ENCODE results near the gene NOTCH4.

Gene NOTCH4

DNA sequence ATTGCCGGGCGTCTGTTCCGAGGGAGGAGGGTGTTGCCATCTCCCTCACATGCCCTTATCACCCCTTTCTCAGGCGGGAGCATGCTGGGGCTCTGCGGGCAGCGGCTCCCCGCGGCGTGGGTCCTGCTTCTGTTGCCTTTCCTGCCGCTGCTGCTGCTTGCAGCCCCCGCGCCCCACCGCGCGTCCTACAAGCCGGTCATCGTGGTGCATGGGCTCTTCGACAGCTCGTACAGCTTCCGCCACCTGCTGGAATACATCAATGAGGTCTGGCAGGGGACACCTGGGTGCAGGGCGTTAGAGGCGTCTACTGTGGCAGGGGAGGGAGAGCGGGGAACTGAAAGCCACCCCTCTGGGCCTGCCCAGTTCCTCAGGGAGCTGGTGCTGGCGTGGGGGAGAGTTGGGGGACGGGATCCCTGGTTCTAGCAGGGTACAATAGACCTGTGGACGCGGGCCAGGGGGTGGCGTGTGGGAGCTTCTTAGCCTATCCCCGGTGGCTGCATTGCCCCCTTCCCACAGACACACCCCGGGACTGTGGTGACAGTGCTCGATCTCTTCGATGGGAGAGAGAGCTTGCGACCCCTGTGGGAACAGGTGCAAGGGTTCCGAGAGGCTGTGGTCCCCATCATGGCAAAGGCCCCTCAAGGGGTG is 69.2 kb downstream of the NOTCH4 start:
- peaks cover 15% of the 10 kb centered on the region for H3K36me3 Mint-ChIP-seq (ENCODE audit: low read depth)
- H3K4me3 Mint-ChIP-seq: peak overlapping the region; percentile 97
- peaks cover 27% of the 10 kb centered on the region for H3K27me3 Mint-ChIP-seq (ENCODE audit: low read depth)
- no peaks in the 10 kb centered on the region for H3K9me3 Mint-ChIP-seq
- H3K27ac Mint-ChIP-seq: peak overlapping the region; percentile 87
- peaks cover 21% of the 10 kb centered on the region for H3K4me1 Mint-ChIP-seq (ENCODE audit: low read depth)

DNA sequence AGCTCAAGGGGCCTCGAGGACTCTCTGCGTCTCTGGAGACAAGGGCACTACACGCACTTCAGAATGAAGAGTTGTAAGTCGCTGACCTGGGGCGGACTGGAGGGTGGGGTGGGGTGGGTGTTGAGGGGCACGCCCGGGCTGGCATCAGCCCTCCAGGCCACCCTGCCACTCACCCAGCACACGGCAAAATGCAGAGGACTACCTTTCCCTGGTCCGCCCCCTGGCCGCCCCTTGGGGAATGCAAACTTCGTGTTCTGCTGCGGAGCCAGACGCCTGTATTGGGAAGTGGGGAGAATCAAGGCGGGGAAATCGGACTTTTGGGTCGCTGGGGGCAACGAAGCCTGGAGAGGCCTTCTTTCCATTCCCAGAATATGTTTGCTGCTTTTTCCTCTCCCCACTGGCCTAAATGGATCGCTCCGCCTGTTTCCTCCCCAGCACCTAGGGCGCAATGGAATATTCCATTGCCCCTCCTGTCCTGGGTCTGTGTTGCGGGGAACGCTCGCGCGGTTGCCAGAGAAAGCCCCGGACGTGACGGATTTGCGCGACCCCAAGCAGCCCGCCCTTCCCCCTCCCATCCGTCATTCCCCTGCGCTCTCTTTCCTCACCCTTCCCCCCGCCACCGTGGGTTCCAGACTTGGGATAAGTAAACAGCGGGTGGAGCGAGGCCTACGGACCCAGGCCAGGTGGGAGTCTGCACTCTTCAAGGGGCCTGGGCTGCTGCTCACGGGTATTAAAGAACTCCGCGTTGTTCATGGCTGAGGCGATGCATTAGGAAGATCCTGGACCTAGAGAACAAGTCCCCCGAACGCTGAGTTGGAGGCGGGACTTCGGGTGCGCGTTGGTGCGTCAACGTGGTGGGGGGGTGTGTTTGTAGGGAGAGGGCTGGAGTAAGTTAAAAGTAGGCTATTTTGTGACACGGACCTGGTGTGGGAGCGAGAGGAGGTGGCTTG is 70.0 kb downstream of the NOTCH4 start, which contains the start of gene PPT2:
Gene PPT2, plus strand, starts transcription at position 578 of the 950 bp plus-strand sequence. CDS start 454 bp downstream, outside the sequence.
- Mint-ChIP-seq H3K27me3 (ENCODE audit: low read depth) (peaks cover 31% of the 10 kb centered on the region), H3K4me1 (ENCODE audit: low read depth) (peaks cover 23% of the 10 kb centered on the region), H3K4me3 (peak within 1 kb of the TSS; percentile 97), H3K27ac (peak within 1 kb of the TSS; percentile 87), H3K9me3 (no peaks in the 10 kb centered on the region), H3K36me3 (ENCODE audit: low read depth) (peaks cover 18% of the 10 kb centered on the region)

DNA sequence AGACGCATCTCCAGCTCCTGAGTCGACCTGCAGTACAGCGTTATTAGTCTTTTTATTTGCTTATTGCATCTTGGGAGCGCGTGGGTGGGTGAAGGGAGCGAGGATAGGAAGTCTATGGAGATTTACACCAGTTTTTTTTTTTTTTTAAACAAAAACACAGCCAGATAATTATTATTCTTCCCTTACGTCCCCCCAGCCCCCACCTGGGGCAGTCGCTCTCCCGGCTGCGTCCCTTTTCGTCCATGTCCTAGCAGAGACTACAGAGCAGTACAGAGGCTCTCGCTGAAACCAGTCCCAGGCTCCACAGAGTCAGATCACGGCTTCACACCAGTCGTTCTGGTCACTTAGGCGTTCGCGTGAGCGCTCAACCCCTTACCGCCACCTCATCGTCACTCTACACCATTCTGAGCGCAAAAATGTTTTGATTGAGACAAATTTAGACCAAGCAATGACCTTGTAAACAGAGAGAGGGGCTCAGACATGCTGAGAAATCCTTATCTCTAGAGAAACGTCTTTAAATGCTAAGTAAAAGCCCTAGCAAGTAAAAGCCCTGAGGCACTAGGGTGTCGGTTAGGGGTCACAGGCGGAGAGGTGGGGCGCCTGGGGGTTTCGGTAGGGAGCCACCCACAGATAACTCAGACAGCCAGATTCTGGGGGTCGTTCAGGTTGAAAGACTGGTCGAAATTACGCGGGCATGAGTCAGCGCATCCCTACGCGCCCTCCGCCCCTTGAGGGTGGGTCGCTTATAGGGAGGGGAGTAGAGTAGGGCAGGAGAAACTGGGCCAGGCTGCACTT is 70.9 kb downstream of the NOTCH4 start:
- peak overlapping the region; percentile 66 for H3K27ac Mint-ChIP-seq
- H3K4me3 Mint-ChIP-seq: peak overlapping the region; percentile 52
- peaks cover 40% of the 10 kb centered on the region for H3K27me3 Mint-ChIP-seq (ENCODE audit: low read depth)
- H3K4me1 Mint-ChIP-seq (ENCODE audit: low read depth): peaks cover 31% of the 10 kb centered on the region
- H3K36me3 Mint-ChIP-seq (ENCODE audit: low read depth): peaks cover 12% of the 10 kb centered on the region
- no peaks in the 10 kb centered on the region for H3K9me3 Mint-ChIP-seq

DNA sequence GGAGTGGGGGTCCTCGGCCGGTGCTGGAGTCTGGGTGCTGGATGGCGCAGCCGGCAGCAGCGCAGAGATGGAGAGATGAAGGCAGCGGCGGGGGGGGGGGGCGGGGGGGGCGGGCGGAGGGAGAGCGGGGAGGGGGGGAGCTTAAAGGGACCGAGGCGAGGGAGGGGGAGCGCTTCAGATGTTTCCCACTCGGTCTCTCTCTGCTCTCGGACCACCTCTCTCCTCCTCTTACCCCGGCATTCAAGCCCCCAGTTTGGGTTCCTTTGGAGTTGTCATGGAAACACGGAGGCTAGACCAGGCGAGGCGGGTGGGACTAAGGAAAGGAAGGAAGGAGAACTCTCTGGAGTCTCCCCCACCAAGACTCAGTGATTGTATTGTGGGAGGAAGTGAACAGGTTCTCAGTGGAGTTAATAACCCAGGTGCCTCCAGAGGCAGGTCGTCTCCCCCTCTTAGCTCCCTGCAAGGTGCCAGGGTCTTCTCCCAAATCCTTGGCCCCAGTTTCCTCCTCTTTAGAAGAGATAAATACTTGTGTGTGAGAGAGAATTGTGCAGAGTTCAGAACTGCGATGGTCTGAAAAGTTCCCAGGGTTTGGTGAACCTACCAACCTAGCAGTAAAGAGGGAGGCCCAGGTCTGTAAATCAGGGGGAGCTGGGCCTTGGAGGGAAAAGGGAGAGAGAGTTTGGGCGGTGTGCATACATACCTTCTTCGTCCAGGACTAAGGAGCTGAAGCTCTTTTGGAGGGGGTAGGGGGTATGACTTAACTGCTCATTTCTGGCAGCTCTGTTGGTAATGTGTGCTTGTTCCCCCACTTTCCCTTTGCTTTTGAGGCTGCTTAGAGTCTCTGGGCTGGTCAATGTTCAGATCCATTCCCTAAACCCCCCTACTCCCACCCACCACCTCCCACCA is 71.8 kb downstream of the NOTCH4 start, which contains the start of gene PRRT1:
Gene PRRT1, minus strand, starts transcription at position 77 of the 906 bp plus-strand sequence. CDS start 112 bp downstream, outside the sequence.
- H3K27ac Mint-ChIP-seq: peak within 1 kb of the TSS; percentile 44
- peaks cover 34% of the 10 kb centered on the region for H3K4me1 Mint-ChIP-seq (ENCODE audit: low read depth)
- no peaks in the 10 kb centered on the region for H3K9me3 Mint-ChIP-seq
- peaks cover 48% of the 10 kb centered on the region for H3K27me3 Mint-ChIP-seq (ENCODE audit: low read depth)
- peak within 1 kb of the TSS; percentile 12 for H3K4me3 Mint-ChIP-seq
- H3K36me3 Mint-ChIP-seq (ENCODE audit: low read depth): peaks cover 6% of the 10 kb centered on the region

DNA sequence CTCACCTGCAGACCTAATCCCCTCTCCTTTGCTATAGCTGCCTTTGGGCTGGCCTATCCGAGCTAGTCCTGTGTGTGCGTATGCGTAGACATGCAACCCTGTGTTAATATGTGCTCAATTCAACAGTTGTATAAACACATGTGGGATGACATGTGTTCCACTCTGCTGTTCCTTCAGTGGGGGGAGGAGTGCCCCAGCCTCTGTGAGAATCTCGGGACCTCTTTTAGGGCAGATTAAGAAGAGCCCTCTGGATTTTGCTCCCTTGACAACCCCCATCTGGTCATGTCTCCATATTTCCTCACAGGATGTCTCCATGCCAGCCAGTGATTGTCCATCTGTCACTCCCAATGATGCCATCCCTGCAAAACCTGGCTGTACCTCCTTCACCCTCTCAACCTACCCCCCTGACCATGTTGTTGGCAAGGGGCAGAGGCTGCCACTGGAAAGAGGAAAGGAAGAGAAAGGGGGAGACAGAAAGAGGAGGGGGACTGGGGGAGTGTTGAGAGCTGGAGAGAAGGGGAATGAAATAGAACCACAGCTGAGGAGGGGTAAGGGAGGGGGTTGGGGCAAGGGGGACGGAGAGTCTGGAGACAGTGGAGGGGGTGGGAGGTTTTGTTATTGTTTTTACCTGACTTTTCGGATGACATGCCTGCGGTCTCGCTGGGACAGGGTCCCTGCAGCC is 72.5 kb downstream of the NOTCH4 start:
- peaks cover 56% of the 10 kb centered on the region for H3K27me3 Mint-ChIP-seq (ENCODE audit: low read depth)
- peaks cover 6% of the 10 kb centered on the region for H3K36me3 Mint-ChIP-seq (ENCODE audit: low read depth)
- H3K4me3 Mint-ChIP-seq: no peak overlapping the region
- peak overlapping the region; percentile 44 for H3K27ac Mint-ChIP-seq
- peaks cover 35% of the 10 kb centered on the region for H3K4me1 Mint-ChIP-seq (ENCODE audit: low read depth)
- no peaks in the 10 kb centered on the region for H3K9me3 Mint-ChIP-seq

DNA sequence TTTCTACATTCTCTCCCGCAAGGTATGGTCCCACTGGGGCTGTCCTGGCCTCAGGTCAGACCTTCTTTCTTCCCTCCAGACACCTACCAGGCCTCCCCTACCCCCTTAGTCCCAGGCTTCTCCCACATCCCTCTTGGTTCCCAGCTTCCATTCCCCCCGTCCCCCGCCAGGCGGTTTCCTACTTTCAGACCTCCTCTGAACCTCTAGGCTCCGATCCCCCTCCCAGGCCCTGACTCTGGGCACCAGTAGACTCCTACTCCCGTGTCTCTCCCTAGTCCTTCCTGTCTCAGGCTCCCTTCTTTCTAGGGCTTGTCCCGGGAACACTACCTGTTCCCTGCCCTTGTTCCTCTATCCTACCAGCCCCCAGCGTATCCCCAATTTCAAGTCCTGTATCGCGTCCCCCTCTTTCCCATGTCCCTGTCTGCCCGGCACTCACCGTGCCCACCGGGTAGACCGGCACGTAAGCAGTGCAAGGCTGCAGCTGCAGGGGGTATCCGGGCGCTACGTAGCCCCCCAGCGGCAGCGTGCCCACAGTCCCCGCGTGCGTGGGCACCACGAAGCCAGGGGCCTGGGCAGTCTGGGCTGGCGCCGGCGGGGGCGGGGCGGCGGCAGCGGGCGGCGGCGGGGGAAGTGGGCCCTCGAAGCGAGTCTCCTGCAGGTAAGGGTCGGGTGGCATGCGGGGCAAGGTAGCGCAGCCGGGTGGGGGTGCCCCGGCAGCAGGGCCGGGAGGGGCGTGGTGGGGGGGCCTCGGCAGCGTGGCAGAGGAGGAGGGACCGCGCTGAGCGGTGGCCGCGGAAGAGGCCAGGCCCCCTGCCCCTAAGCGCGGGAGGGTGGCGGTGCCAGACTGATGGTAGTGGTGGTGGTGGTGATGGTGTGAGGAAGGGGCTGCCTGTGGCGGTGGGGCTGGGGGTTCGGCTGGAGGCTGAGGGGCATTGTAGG is 73.7 kb downstream of the NOTCH4 start:
- Mint-ChIP-seq H3K27me3 (ENCODE audit: low read depth) (peaks cover 63% of the 10 kb centered on the region), H3K4me1 (ENCODE audit: low read depth) (peaks cover 33% of the 10 kb centered on the region), H3K36me3 (ENCODE audit: low read depth) (peaks cover 6% of the 10 kb centered on the region), H3K4me3 (peak overlapping the region; percentile 51), H3K9me3 (no peaks in the 10 kb centered on the region), H3K27ac (peak overlapping the region; percentile 0)

DNA sequence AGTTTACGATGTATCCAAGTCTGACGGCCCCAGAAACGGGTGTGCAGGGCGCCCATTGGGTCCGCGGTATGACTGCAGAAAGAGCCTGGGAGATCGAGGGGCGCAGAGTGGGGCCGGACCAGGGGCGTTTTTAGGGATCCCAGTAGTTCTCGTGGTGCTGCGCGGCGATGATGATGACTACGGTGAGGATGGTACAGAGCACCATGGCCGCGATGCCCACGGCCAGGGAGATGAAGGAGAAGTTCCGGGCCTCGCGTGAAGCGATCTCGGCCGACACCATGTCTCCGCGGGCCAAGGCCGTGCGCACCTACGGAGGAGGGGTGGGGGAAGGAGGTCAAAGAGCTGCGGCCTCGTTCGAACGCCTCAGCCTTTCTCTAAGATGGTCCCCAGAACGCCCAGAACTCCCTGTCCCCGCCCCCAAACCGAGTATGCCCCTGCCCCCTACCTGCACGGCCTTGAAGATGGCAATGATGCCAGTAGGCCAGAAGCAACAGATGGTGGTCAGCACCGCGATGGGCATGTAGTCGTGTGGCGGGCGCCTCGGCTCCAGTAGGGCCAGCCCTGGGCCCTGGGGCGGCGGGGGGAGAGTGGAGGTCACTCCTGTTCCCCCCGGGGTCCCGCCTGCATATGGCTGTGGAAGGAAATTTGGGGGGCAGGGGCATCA is 74.6 kb downstream of the NOTCH4 start:
- H3K27ac Mint-ChIP-seq: peak overlapping the region; percentile 68
- H3K9me3 Mint-ChIP-seq: no peaks in the 10 kb centered on the region
- H3K36me3 Mint-ChIP-seq (ENCODE audit: low read depth): peaks cover 6% of the 10 kb centered on the region
- H3K4me3 Mint-ChIP-seq: peak overlapping the region; percentile 80
- peaks cover 63% of the 10 kb centered on the region for H3K27me3 Mint-ChIP-seq (ENCODE audit: low read depth)
- peaks cover 27% of the 10 kb centered on the region for H3K4me1 Mint-ChIP-seq (ENCODE audit: low read depth)

DNA sequence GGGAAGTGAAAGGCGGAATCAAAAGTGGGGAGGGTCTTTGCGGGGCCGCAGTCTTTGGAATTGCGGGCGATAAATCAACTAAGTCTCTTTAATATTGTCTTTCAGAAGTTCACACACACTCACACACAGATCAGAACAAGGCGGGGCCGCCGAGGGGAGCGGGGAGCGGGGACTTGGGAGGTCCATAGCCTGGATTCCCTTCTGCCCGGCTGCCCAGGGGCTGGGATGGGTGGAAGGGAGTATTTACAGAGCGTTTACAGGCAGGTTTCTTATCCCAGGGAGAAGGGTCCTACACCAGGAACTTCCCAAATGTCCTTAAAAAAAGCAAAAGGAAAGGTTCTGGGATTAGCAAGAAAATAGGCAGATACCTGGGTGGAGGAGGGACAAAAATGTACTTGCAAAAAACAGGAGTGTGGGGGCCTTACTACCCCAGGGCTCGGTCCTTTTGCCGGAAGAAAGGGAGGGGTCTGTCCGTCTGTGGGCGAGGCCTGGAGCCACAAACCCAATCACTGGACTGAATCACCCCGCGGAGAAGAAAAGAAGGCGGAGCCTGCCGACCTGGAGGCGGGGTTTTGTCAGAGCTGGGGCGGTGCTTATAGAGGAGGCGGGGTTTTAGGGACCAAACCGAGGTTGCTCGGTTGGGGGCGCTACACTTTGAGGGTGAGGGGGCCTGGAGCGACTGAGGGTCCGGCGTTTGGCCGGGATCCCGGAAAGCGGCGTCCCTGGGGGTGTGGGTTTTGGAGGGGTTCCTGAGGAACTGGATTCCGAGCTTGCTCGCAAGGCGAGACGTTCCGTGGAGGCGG is 75.4 kb downstream of the NOTCH4 start:
- Mint-ChIP-seq H3K27ac (peak overlapping the region; percentile 68), H3K4me1 (ENCODE audit: low read depth) (peaks cover 24% of the 10 kb centered on the region), H3K36me3 (ENCODE audit: low read depth) (peaks cover 6% of the 10 kb centered on the region), H3K9me3 (no peaks in the 10 kb centered on the region), H3K27me3 (ENCODE audit: low read depth) (peaks cover 63% of the 10 kb centered on the region), H3K4me3 (peak overlapping the region; percentile 80)

DNA sequence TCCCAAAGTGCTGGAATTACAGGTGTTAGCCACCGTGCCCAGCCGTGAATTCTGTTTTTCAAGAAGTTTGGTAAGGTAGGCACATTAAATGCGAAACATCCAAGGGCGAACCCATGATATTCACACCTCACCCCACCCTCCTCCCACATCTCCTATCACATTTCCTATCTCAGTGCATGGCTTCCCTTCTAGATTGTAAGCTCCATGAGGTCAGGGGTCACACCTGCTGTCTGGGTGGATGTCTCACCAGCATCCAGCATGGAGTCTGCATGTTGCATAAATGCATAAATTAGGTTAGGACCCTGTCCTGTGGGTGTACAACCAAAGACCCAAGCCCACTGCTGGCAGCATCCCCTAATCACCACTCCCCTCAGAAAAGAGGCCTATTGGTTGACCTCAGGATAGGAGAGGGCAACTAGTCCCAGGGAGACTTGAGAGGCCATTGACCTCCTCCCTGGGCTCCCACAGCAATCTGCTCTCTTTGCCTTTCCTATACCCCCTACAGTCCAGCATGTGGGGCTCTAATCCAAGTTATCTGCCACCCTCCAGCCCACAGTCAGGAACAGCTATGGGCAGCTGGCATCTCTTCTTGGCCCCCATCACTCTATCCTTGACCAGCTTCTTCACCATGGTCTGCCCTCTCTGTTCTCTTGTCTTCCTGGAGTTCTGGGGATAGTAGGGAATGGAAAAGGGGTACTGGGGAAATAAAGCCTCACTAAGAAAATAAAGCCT is 76.3 kb downstream of the NOTCH4 start:
- Mint-ChIP-seq H3K4me3 (peak overlapping the region; percentile 80), H3K4me1 (ENCODE audit: low read depth) (peaks cover 19% of the 10 kb centered on the region), H3K9me3 (no peaks in the 10 kb centered on the region), H3K27me3 (ENCODE audit: low read depth) (peaks cover 57% of the 10 kb centered on the region), H3K27ac (no peak overlapping the region), H3K36me3 (ENCODE audit: low read depth) (peaks cover 6% of the 10 kb centered on the region)

DNA sequence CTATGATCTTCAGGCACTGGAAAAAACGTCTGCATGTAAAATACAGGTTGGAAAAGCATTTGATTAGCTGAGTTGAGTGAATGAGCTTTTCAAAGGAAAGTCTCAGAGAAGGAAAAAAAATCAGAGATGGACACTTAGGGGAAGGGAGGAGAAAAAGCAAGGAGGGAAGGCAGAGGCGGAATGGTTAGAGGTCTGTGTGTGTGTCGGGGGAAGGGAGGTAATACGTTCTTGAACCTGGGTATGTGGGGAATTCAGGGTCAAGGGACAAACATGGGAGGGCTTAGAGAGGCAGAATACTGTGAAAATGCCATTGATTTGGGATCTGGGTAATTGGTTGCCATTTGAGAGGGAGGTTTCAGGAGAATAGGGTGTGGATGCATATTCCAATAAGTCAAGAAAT is 77.2 kb downstream of the NOTCH4 start:
- Mint-ChIP-seq H3K4me1 (ENCODE audit: low read depth) (peaks cover 19% of the 10 kb centered on the region), H3K9me3 (no peaks in the 10 kb centered on the region), H3K27ac (no peak overlapping the region), H3K36me3 (ENCODE audit: low read depth) (peaks cover 6% of the 10 kb centered on the region), H3K27me3 (ENCODE audit: low read depth) (peaks cover 58% of the 10 kb centered on the region), H3K4me3 (no peak overlapping the region)

DNA sequence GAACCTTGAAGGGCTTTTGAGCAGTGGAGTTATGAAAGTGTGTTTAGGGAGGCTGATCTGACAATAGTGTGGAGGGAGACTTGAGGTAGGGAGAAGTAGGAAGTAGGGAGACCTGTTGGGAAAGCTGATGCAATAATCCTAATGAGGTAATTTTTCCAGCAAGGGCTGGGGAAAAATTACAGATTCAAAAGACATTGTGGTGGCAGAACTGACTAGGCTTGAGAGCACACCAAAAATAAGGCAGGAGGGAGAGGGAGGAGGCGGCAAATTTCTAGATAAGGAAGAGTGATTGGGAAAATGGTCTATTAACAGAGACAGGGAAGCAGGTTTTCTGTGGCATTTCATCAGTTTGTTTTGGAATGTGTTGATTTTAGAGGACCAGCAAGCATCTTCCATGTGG is 77.6 kb downstream of the NOTCH4 start:
- Mint-ChIP-seq H3K9me3 (no peaks in the 10 kb centered on the region), H3K27ac (no peak overlapping the region), H3K4me3 (no peak overlapping the region), H3K27me3 (ENCODE audit: low read depth) (peaks cover 59% of the 10 kb centered on the region), H3K36me3 (ENCODE audit: low read depth) (peaks cover 6% of the 10 kb centered on the region), H3K4me1 (ENCODE audit: low read depth) (peaks cover 18% of the 10 kb centered on the region)

Measured in T-helper 1 cell treated with Interleukin-12 subunit alpha and Interleukin-12 subunit beta and Interleukin-4 antibody, amounts not matched to agents 30 μg/mL and 1 μg/mL, for 36 hours (primary cell).